GM18907 (cell line): ENCODE data around the gene CABP4.
A peak's percentile ranks its signal among the peaks of the same experiment; 100 is the strongest.

Source experiments
- ATAC-seq: cut with Tn5 transposase; IDR thresholded peaks from one replicate; pipeline ENCODE4 v1.9.1; 2021; ENCODE audit warnings: mild to moderate bottlenecking, moderate library complexity; ENCODE audit not compliant: unreplicated experiment

CABP4 gene

DNA sequence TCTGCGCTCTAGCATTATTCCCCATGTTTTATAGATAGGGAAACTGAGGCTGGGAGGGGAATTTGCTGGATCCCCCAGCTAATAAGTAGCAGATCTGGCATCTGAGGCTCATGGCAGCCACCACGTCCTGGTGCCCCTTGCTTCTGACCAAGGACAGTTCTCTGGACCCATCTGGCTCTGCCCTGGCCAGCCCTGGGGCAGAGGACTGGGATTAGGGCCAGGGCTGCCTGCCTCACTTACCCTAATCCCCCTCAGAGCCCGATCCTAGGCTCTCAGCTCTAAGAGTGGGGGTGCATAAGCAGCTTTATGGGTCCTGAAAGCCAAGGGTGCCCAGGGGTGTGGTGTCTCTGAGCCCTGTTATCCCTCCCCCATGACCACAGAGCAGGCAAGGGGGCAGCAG is at the start of gene CABP4:
Gene CABP4 (plus strand): TSS at position 301 of the 400 bp plus-strand sequence. CDS start 70 bp downstream, at position 371.
- ATAC-seq = no peak

- ATAC-seq = no peak
Measured at GRCh38 chr11:67405688-67406339, 49.3 kb upstream of the CABP4 start.

DNA sequence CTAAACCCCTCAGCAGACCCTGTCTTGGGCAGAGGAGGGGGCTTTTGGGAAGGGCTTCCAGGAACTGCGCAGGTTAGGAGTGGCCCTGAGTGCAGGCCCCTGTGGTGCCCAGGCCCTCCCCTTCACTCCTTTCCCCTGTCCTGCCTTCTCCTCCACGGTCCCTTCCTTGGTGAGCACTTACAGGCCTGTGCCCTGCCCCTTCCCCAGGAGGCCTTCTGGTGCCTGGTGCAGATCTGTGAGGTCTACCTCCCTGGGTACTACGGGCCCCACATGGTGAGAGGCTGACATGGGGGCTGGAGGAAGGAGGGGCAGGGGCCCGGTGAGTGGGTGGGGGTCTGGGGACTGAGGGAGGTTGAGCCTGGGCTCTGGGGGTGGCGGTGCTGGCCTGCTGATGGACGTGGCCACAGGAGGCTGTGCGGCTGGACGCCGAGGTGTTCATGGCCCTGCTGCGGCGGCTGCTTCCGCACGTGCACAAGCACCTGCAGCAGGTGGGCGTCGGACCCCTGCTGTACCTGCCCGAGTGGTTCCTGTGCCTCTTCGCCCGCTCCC is 48.7 kb upstream of the CABP4 start:
- no peak for ATAC-seq

- no peak for ATAC-seq
Measured at GRCh38 chr11:67406969-67407687, 48.0 kb upstream of the CABP4 start.

DNA sequence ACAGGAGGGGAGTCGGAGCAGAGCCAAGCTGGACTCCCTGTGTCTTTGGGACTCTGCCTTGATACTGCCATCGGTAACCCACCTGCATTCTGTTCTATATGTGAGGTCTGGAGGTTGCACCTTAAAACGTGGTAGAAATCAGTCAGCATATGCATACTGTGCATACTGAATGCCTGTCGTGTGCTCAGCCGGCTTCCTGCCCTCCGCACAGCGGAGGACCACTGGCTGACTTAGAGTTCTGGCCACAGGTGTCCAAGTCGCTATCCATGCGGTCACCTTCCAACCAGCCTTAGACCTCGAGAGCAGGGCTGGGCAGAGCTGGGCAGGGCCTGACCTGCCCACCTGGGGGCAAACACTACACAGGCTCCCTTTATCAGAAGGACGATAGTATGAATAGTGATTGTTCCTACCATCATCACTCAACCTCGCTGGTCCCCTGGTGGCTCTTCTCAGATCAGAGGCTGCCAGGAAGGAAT is 47.4 kb upstream of the CABP4 start:
- no peak for ATAC-seq

DNA sequence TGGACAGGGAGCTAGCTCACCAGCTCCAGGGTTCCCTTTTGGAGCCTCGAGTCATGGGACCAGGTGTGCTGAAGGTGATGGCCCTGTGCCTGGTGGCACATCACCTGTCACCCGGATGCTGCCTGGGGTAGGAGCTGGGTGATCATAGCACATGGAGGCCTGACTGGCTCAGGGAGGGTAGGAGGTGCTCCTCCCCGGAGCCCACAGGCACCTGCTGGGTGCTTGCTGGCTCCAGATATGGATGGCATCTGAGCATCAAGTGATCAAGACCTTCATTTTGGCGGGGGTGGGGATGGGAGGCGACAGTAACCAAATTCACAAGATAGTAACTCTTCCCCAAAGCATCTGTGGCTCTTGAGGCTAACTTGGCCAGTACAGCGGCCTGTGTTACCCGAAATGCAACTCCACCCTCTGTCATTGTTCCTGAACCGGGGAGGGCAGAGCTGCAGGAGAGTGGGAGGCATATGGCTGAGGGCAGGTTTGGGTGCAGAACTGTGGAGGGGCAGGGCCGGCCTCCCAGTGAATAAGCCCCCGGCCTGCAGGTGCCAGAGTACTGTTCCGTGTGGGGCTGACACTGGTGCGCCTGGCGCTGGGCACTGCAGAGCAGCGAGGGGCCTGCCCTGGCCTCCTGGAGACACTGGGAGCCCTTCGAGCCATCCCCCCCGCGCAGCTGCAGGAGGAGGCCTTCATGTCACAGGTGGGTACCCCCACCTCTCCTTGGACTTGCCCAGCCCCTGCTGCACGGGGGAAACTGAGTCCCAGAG is 46.5 kb upstream of the CABP4 start:
- no peak for ATAC-seq

DNA sequence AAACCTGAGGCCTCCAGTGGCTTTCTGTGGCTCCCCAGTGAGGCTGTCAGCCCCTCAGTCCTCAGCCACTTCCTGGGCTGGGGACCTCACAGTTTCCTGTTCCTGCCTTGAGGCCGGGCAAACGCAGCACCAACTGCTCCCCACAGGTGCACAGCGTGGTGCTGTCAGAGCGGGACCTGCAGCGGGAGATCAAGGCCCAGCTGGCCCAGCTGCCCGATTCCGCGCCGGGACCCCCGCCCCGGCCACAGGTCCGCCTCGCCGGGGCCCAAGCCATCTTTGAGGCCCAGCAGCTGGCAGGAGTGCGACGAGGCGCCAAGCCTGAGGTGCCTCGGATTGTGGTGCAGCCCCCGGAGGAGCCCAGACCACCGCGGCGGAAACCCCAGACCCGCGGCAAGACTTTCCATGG is 45.9 kb upstream of the CABP4 start:
- peak; percentile 43 for ATAC-seq

DNA sequence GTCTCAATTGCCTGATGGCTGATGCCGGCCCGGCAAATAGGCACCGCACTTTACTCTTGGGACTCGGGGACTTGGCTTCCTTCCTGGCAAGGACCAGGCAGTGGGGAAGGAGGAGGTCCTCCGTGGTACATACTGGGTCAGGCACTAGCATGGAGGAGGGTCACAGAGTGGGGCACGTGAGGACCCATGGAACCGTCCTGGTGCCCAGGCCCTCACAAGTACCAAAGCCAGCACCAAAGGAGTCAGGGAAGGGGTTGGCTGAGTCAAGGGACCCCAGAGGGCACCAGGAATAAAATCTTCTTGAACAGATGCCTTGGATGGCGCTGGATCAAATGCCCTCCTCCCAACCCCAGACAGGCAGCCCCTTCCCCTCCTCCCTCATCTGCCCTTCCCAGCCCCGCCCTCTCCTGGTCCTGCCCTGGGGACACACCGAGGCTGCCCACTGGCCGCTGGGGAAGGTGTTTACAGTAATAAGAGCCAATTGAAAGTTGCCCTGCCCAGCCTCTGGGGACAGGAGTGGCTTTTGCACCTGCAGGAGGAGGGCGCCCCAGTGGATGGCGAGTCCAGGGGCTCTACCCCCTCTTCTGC is 45.3 kb upstream of the CABP4 start:
- ATAC-seq = peak; percentile 9

DNA sequence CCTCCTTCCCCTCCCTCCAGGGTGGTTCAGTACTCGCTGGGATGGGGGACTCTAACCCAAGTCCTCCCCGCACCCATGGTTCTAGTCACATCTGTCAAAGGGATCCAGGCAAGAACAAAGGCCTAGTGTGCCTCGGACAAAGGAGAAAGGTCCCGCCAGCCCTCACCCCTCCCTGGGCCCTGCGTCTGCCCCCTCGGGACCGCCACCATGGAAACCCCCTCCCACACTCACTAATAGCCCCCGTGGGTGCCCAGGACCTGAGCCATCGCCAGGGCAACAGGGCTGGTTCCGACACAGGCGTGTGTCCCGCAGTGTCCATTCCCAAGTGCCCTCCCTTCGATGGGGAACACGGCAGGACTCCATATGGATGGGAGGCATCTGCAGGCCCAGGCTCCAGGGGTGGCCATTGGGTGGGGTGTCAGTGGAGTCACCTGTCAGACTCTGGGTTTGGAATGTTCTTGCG is 44.8 kb upstream of the CABP4 start:
- no peak for ATAC-seq

DNA sequence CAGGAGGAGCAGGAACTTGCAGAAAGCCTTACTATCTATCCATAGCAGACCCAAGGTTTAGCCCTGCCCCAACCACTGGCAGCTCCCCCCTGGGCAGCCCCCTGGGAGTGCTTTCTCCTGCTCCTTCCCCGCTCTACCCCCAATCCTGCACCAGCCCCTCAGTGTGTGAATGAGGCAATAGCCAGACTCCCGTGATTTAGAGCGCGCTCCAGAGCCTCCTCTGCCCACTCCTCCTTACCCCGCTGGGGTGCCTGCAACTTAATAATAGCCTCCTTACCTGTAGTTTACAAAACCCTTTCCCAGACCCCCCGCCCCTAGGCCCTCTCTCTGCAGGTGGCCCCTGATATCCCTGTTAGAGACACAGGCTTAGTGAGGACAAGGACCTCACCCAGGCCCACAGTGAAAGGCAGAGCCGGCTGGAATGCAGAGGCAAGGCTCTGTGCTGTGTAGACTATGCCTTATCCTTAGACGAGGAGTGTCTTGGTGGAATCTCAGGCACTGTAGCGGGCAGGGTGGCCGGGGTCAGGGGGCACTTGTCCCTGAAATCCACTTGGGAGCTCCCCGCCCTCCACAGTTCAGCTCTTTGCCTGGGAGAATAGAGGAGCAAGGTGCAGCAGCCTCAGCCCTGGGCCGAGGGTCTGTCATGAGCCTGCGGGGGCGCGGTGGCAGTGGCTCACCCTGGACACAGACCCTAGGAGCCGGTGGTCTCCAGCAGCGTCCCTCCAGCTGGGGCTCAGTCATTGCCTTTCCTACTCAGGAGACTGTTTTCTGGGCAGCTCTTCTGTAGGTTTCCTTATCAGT is 44.0 kb upstream of the CABP4 start:
- no peak for ATAC-seq

DNA sequence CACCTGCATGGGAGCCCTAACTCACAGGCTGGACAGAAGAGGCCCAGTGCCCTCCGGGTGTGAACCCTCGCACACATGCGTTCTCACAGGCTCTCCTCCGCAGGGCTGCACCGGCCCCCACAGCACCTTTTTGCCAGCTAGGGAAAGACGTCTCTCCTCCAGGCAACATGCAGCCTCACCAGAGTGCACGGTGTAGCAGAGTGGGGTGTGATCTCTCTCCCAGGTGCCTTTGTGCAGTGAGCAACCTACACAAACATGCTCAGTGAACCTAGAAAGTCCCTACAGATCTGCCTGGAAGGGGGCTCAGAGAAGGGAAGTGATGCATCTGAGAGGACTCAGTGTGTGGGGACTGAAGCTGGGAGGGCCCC is 43.4 kb upstream of the CABP4 start:
- ATAC-seq = no peak

GRCh38 chr11:67412495-67413179 is 42.5 kb upstream of the CABP4 start:
- no peak for ATAC-seq

DNA sequence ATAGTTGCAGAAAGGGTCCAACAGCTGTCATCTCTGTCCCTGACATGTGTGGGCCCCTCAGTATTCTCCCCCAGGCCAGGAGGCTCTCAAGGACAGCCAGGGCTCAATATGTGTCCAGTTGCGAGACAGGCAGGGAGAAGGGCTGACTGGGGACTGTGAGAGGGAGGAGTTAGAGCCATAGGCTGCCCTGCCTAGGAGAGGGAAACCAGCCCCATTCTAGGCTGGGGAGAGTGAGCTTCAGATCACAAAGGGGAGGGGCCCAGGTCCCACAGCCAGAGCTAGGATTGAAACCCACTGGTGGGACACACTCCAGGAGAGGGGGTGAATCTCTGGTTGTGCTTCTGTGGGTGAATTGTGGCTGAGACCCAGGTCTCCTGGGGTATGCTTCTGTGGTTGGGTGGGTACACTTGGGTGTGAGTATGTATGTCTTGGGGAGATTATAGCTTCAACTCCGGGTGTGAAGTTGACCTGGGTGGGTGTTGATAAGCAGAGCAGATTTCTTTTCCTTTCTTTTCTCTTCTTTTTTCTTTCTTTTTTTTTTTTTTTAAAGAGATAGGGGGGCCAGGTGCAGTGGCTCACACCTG is 41.8 kb upstream of the CABP4 start:
- ATAC-seq = no peak

DNA sequence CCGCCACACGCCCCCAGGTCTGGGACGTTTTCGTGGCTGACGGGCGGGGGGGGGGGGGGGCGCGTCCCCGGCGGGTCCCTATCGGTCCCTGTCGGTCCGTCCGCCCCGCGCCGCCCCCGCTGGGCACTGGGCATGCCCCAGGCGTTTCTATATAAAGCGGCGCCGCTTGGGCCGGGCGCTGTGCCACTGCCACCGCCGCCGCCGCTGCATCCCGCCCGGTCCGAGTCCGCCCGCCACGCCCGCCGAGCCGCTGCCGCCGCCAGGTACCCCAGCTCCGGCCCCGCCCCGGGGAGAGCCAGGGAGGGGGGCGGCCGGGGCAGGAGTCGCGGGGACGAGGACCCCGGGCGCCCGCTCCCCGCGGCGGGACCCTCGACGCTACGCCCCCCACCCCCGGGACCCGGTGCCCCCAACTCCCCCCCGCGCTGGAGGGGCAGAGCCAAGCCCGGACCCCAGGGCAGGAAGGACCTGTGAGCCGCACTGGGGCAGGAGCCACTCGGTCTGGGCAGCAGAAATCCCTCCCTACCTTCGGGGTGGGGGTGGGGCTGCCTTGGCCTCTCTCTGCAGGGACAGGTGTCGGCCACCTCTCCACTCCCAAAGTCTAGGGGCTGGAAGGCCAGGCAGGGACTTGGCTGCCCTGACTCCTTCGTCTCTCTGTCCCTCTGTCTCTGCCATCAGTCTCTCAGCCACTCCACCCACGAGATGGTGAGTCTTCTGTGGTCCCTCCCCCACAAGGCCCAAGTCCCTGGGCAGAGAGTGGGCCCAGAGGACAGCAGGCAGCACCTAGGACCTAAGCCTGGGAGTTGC is 39.5 kb upstream of the CABP4 start, which contains the start of gene CARNS1:
Gene CARNS1 (plus strand): TSS at position 178 of the 804 bp plus-strand sequence. CDS start 522 bp downstream, at position 700.
- no peak for ATAC-seq

- no peak for ATAC-seq
Measured at GRCh38 chr11:67416416-67417335, 38.5 kb upstream of the CABP4 start.

GRCh38 chr11:67417425-67417824 is 37.7 kb upstream of the CABP4 start:
- ATAC-seq = no peak
